WTC11 (cell line): Measurements from ENCODE around the gene CLK3. TPM values are rescaled to one million over a fixed set of nuclear protein-coding genes. Genes with fewer than 3 reads are reported as not detected.

Experiments used
- ATAC-seq: fragments of 200-7000 bp; cut with Tn5 transposase; 2 replicates; pipeline ENCODE4 v1.10.0; 2021; ENCODE audit warnings: mild to moderate bottlenecking, moderate library complexity
- CTCF ChIA-PET: fragments of 300-600 bp; sonication (Branson Sonifier 250); formaldehyde crosslinking; loops from one replicate; lab custom pipeline; 2021; ENCODE audit warnings: antibody characterized with exemption; lab: Charles Lee
- POLR2A ChIA-PET: fragments of 350-600 bp; sonication (Branson Sonifier 250); formaldehyde crosslinking; loops from one replicate; lab custom pipeline; 2021; ENCODE audit warnings: antibody characterized with exemption; lab: Charles Lee
- DNase-seq: peaks from one replicate; pipeline ENCODE4 v3.0.0; 2021; ENCODE audit warnings: low spot score
- H3K27ac Mint-ChIP-seq: 2 replicates; pipeline ENCODE4 v1.8.0; 2021; ENCODE audit warnings: mixed read lengths
- H3K27me3 Mint-ChIP-seq: 2 replicates; pipeline ENCODE4 v1.8.0; 2021; ENCODE audit warnings: low read depth, mild to moderate bottlenecking, moderate library complexity, mixed read lengths
- H3K36me3 Mint-ChIP-seq: 2 replicates; pipeline ENCODE4 v1.8.0; 2021; ENCODE audit warnings: mixed read lengths
- H3K4me1 Mint-ChIP-seq: 2 replicates; pipeline ENCODE4 v1.8.0; 2022; ENCODE audit warnings: mixed read lengths
- H3K4me3 Mint-ChIP-seq: 2 replicates; pipeline ENCODE4 v1.8.0; 2021; ENCODE audit warnings: mild to moderate bottlenecking, moderate library complexity, mixed read lengths
- H3K9me3 Mint-ChIP-seq: 2 replicates; pipeline ENCODE4 v1.8.0; 2021; ENCODE audit warnings: mixed read lengths
- ETV6 ChIP-seq: sonication (generic); formaldehyde crosslinking; IDR thresholded peaks from 2 replicates; pipeline ENCODE4 v1.8.1; 2022; ENCODE audit warnings: mild to moderate bottlenecking, missing genetic modification reagents
- JAZF1 ChIP-seq: fragments of 250-450 bp; sonication (Bioruptor Pico); IDR thresholded peaks from 2 replicates; pipeline ENCODE4 v1.9.0; 2021; ENCODE audit warnings: moderate library complexity, mild to moderate bottlenecking, inconsistent platforms
- NR3C1 ChIP-seq: sonication (generic); formaldehyde crosslinking; conservative IDR thresholded peaks from 2 replicates; pipeline ENCODE4 v1.8.1; 2023; ENCODE audit warnings: low read depth, mild to moderate bottlenecking, missing genetic modification reagents
- RELA ChIP-seq: sonication (generic); formaldehyde crosslinking; IDR thresholded peaks from 2 replicates; pipeline ENCODE4 v1.8.1; 2022; ENCODE audit warnings: missing genetic modification reagents, mild to moderate bottlenecking, borderline replicate concordance
- TEAD1 ChIP-seq: sonication (generic); formaldehyde crosslinking; IDR thresholded peaks from 2 replicates; pipeline ENCODE4 v1.8.0; 2022; ENCODE audit warnings: mild to moderate bottlenecking, missing genetic modification reagents
- ZBTB21 ChIP-seq: sonication (generic); formaldehyde crosslinking; IDR thresholded peaks from 2 replicates; pipeline ENCODE4 v1.8.1; 2023; ENCODE audit warnings: mild to moderate bottlenecking, missing genetic modification reagents, borderline replicate concordance
- total RNA-seq: library from RNA; stranded (reverse); gene quantifications from 3 replicates; pipeline ENCODE4 v1.2.3, GENCODE V29; 2021

CLK3 gene
- total RNA-seq, 1 experiment from 2014 or later = 48.1 TPM

- POLR2A ChIA-PET = no interaction called here
- Mint-ChIP-seq H3K9me3 (no peaks in the 10 kb centered on the region), H3K4me1 (no peaks in the 10 kb centered on the region), H3K4me3 (no peak overlapping the region), H3K36me3 (peaks cover 21% of the 10 kb centered on the region), H3K27ac (no peak overlapping the region), H3K27me3 (no peaks in the 10 kb centered on the region)
- CTCF ChIA-PET = interaction anchor here (1.1 kb wide), 2 partner anchors 45 to 86 kb away, joined by 3 read pairs; no protein-coding TSS in a partner anchor
- no peak for DNase-seq
- no peak for ATAC-seq
- TF ChIP-seq ZBTB21 (CRISPR knock-in tag) (no peak), NR3C1 (CRISPR knock-in tag) (no peak), JAZF1 (CRISPR knock-in tag) (no peak), TEAD1 (CRISPR knock-in tag) (no peak), ETV6 (CRISPR knock-in tag) (no peak), RELA (no peak)
These were observed 61.2 kb downstream of the CLK3 start for GRCh38 chr15:74676801-74677200.

Other genes starting within 250 kb of the CLK3 start
- gene CYP11A1, start 248.2 kb upstream of the CLK3 start, total RNA-seq = 3.4 to 4.1 TPM (median 3.8 TPM) in 3 replicates
- gene SEMA7A, start 181.9 kb upstream of the CLK3 start, total RNA-seq = 13.7 to 17.9 TPM (median 14.2 TPM) in 3 replicates
- gene UBL7, start 154.7 kb upstream of the CLK3 start, total RNA-seq = 62.1 to 70.1 TPM (median 70.1 TPM) in 3 replicates
- gene ARID3B, start 74.6 kb upstream of the CLK3 start, total RNA-seq = 122 to 133 TPM (median 124 TPM) in 3 replicates
- gene EDC3, start 80.2 kb downstream of the CLK3 start, total RNA-seq = 45.6 to 54.7 TPM (median 50.6 TPM) in 3 replicates
- gene CYP1A1, start 109.7 kb downstream of the CLK3 start, total RNA-seq = 0.21 to 0.26 TPM (median 0.23 TPM) in 3 replicates
- 0.07 TPM in 1 of 3 replicates, not detected in the others for gene CYP1A2, start 133.0 kb downstream of the CLK3 start, total RNA-seq
- 55.1 to 55.9 TPM (median 55.3 TPM) in 3 replicates for gene CSK, start 166.2 kb downstream of the CLK3 start, total RNA-seq
- gene LMAN1L, start 197.0 kb downstream of the CLK3 start, total RNA-seq = not detected in 3 replicates
- gene CPLX3, start 210.8 kb downstream of the CLK3 start, total RNA-seq = 0.09 to 0.21 TPM (median 0.09 TPM) in 3 replicates
- 34.4 to 38.9 TPM (median 37.4 TPM) in 3 replicates for gene ULK3, start 227.3 kb downstream of the CLK3 start, total RNA-seq